Measurements from ENCODE around the gene FABP7.
"Not testable (repeated sequence)": the region's sequence is repeated elsewhere in the genome, so short reads cannot be mapped to it uniquely, and the experiment has no call there.

Gene FABP7

DNA sequence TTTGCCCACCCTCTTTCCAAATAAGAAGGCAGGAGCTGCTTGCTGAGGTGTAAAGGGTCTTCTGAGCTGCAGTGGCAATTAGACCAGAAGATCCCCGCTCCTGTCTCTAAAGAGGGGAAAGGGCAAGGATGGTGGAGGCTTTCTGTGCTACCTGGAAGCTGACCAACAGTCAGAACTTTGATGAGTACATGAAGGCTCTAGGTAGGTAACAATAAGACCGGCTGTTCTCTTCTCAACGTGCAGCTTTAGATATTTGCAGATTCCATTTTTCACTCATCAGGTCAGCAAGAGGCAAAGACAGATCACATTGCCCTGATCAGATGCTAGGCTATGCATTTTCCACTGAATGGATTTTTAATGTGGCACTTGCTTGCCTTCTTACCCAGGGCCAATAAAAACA is at the start of gene FABP7:
Gene FABP7, plus strand, starts transcription at position 50 of the 400 bp plus-strand sequence. Its CDS starts 79 bp downstream, at position 129.
- DNase-seq (ENCODE audit: low read depth) = no peak

DNA sequence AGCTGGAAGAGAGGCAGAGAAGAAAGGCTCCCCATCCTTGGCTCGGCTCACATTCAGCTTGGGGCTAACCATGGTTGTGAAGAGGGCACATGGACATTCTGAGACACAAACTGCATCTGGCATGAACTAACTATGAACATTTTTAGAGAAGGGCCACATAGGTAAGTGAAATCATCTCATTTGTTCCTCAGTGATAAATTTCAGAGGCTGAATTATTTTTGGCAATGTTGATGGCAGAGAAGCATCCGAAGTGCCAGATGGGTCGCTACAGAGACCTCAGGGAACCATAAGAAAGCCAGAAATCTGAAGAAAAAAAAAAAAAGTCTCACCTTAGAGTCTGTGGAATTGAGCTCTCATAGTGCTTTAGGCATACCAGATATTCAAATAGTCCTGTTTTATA is 49.2 kb upstream of the FABP7 start:
- no peak for DNase-seq (ENCODE audit: low read depth)

- DNase-seq (ENCODE audit: low read depth) = no peak
Measured at GRCh38 chr6:122730775-122731386, 48.6 kb upstream of the FABP7 start.

DNA sequence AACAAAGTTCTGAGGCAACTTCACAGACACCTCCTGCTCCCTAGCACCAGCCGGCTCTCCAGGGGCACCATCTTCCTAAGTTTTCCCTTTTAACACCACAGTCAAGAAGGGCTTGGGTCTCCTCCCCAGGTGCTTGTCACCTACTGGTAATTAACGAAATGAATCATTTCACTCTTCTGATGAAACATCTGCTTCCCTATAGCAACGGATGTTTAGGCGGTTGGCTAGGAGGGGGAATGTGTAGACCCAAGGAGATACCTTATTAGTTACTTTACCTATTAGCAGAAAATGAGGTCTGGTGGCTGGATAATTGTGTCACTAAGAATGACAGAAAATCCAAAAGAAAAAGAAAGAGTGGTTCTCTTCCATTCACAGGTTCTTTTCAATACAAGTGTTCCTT is 46.3 kb upstream of the FABP7 start:
- DNase-seq (ENCODE audit: low read depth) = no peak

DNA sequence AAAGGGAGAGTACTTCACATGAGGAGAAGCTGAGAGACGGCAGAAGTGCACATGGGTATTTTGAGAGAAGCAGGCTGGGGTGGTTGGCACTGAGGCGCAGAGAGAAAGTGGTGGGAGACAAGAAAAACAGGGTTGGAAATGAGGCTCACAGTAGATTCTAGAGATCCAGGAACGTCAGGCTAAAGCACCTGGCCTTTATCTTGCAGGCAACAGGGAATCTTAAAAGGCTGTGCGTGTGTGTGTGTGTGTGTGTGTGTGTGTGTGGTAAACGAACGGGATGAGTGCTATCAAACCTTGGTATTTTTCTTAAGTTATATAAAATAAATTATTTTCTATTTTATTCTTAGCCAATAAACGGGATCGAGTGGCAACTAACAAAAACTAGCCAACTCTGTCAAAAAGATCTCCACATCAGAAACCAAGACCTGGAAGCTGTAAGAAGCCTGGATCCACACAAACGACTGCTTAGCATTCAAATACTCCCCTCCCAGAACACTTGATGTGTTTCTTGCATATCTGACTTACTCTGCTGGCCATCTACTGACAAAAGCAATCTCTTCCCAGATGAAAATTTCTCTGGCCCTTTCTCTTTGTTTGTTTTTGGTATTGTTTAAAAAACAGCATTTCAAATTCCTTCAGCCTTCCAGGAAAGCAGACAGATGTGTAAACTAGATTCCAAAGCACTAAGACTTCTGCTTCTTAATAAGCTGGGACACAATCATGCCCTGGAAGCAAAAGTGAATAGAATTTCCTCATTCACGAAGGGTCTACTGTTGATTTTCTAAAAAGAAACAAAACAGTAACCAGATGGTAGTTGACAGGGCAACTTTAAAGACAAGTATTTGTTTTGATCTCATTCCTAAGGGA is 44.8 kb upstream of the FABP7 start:
- no peak for DNase-seq (ENCODE audit: low read depth)

DNA sequence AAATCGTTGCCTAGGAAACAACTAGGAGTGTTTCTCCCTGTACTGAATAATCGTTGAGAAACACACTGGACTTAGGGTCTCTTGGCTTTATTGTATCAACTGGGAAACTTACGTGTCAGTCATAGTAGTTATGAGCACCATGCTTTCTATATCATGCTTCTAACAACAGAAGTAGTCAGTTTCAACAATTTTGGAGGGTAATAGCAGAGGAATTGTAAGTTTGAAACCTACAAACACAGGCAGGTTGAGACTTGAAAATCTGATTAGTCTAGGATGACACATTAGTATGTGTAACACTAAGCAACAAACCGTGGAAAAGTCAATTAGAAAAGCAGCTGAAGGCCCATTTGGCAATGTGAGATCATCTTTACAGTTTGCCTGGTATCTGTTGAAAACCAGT is 43.9 kb upstream of the FABP7 start:
- no peak for DNase-seq (ENCODE audit: low read depth)

GRCh38 chr6:122736163-122736562 is 43.4 kb upstream of the FABP7 start:
- no peak for DNase-seq (ENCODE audit: low read depth)

- DNase-seq (ENCODE audit: low read depth) = no peak
Measured at GRCh38 chr6:122736616-122737015, 42.9 kb upstream of the FABP7 start.

GRCh38 chr6:122740091-122740490 is 39.4 kb upstream of the FABP7 start:
- DNase-seq (ENCODE audit: low read depth) = no peak

- DNase-seq (ENCODE audit: low read depth) = no peak
Measured at GRCh38 chr6:122740936-122741335, 38.6 kb upstream of the FABP7 start.

GRCh38 chr6:122744247-122744646 is 35.3 kb upstream of the FABP7 start:
- not testable (repeated sequence) for DNase-seq (ENCODE audit: low read depth)

- not testable (repeated sequence) for DNase-seq (ENCODE audit: low read depth)
Measured at GRCh38 chr6:122744856-122745255, 34.7 kb upstream of the FABP7 start.

GRCh38 chr6:122746688-122747087 is 32.8 kb upstream of the FABP7 start:
- DNase-seq (ENCODE audit: low read depth) = no peak

DNA sequence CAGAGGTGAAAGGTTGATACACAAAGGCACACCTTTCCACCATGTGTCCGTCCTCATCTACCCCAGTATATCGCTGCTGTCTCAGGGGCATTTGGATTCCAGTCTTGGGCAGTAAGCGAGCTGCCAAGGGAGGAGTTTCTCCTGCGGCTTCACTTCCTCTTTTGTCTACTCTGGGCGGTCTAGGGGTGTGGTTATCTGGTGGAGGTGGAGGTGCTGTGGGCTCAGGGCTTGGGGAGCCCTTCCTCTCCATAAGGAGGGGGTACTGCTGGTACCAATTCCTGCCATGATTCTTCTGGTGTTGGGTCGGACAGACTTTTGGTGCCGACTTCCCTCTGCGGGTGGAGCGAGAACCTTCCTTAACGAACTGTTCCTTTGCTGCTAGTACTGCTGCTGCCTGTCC is 31.9 kb upstream of the FABP7 start:
- no peak for DNase-seq (ENCODE audit: low read depth)

DNA sequence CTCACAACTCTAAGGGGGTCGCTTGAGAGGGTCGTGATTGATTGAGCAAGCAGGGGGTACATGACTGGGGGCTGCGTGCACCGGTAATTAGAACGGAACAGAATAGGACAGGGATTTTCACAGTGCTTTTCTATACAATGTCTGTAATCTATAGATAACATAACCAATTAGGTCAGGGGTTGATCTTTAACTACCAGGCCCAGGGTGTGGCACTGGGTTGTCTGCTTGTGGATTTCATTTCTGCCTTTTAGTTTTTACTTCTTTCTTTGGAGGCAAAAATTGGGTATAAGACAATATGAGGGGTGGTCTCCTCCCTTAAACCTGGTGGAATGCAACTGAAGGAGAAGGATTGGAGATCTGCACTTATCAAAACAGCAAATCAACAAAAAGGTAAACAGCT is 30.6 kb upstream of the FABP7 start:
- DNase-seq (ENCODE audit: low read depth) = not testable (repeated sequence)

DNA sequence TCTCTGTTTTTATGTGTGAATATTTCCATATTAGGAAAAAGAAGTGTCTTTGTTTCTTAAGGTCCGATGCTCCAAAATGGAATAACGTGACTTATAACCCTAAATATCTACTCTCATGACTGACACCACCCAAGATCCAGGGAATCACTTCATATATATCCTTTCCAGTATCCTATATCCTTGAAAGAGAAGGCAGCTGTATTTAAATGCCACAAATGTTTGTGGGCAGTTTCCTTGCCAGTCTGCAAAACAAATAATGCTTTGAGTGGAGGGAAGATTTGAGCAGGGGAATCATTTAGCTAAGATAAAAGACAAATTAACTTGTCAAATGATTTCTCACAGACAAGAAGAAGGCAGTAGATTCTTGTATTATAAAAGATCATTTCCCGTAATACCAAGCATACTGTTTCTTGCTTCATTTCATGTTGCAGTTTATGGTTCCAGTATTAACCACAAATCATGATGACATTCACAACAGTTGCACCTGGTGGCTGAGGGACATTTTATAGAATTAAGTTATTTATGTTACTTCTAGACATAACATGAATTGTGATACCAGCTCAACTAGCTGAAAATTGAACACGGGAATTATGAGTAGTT is 30.0 kb upstream of the FABP7 start:
- no peak for DNase-seq (ENCODE audit: low read depth)

- DNase-seq (ENCODE audit: low read depth) = no peak
Measured at GRCh38 chr6:122751326-122751725, 28.2 kb upstream of the FABP7 start.

DNA sequence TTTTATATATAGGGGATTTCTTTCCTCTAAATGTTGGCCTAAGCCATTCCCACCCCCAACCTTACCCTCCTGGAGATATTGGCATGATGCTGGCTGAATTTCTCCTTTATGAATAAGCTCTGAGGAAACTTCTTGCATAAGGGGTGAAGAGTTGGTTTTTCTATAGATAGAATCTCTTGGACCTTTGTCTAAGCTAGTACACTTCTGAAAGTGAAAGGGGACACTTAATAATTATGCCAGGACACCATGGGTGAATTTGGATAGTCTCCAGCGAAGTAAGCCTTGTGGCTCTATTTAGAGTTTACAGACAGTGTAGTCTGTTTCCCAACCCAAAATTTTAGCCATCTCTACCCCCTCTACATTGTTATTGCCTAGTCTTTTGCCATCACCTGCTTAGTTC is 27.1 kb upstream of the FABP7 start:
- no peak for DNase-seq (ENCODE audit: low read depth)

DNA sequence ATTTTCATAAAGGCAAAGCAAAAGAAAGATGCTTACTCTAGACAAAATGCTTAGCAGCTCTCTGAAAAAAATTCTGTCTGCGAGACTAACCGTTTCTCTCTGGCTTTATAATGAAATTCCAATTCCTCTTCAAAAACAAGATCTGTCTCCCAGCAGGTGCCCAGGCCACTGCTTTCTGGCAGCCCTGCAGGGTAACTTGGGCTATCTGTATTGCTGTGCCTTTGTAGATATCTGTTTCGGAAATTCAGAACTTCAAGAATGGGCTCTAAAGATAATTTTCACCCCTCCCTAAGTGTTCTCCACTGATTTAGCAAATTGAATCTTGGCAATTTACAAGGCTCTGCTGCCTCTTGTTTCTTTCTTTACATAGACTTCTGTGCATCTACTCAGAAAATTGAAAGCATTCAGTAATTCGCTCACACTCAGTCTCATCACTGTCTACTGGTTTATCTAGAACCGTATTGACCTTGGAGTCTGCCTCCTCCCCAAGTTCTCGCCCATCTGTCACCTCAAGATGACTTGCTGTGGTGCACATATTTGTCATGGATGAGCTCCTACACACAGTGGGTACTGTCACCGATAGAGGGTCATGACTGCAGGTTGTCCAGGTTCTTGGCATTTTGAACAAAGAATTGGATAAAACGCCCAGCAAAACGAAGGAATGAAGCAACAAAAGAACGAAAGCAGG is 26.4 kb upstream of the FABP7 start:
- DNase-seq (ENCODE audit: low read depth) = no peak

DNA sequence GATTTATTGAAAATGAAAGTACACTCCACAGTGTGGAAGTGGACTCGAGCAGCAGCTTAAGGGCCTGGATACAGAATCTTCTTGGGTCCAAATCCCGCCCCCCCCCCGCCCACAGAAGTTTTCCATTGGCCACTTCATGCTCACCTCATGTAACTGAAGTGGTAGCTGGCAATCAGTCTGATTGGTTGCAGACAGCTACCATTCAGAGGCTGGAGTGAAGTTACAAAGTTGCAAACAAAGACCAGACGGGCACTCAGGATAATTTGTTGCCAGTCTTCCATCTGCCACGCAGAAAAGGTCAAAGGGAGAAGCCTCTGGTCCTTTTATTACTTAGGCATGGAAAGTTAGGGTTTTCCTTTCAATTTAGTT is 25.8 kb upstream of the FABP7 start:
- DNase-seq (ENCODE audit: low read depth) = no peak

DNA sequence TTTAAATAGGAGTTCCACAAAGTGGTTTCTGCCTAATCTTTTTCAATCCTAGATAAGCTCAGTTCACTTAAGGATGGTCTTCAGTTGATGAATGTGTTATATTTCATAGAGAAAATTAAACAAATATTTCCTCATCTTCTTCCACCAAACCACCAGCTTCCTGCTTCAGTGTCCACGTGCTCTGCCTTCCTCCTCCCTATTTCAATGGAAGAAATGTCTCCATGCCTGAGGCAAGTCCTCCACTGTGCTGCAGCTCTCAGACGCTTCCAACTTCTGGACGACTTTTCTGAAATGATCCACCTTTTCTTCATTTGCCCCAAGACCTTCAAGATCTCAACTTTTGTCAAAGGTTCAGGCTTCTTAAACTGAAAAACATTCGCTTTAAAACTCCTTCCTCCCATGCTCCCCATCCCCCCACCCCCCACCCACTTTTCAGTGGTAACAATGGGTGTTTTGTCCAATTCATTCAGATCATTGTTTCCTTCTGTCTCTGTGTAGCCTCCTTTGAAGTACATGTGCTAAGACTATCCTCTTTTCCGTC is 25.3 kb upstream of the FABP7 start:
- no peak for DNase-seq (ENCODE audit: low read depth)

DNA sequence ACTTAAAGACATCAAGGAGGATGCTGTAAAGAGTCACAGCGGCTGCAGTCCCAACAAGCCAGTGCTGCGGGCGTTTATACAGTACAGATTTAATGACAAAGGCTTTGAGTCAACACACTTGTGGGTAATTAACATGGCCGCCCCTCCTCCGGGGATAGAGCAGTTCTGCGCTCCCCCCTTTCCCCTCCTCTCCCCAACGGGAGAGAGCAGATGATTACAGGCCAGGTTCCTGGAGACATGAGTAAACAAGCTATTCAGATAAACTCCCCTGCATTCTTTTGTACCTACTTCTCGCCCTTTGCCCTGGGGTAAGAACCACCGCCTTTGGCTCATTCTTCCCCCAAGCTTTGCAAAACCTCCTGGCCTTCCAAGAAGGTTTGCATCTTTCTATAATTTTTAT is 23.6 kb upstream of the FABP7 start:
- DNase-seq (ENCODE audit: low read depth) = no peak

Data from activated T-helper 9 cell treated with anti-CD3 and anti-CD28 coated beads, Interleukin-2, amount 50 U/mL, for 16 hours (primary cell).